Mesenchymal stem cell (in vitro differentiated cells and primary cell): ENCODE results near the gene GIN1.
A peak's percentile ranks its signal among the peaks of the same experiment; 100 is the strongest.

Source experiments
- DNase-seq: peaks from one replicate; pipeline ENCODE4 v3.0.0-alpha.2; 2013
- H2AFZ ChIP-seq: one replicate; pipeline ENCODE4 v1.6.1; 2013; ENCODE audit warnings: low read depth, mild to moderate bottlenecking, control low read depth, inconsistent platforms, low read length, moderate library complexity
- H2AK5ac ChIP-seq: 2 replicates; pipeline ENCODE4 v1.6.1; 2013; ENCODE audit warnings: low read length, moderate library complexity, mild to moderate bottlenecking, inconsistent platforms; ENCODE audit not compliant: severe bottlenecking
- H2BK120ac ChIP-seq: one replicate; pipeline ENCODE4 v1.6.1; 2013; ENCODE audit warnings: low read depth, mild to moderate bottlenecking, inconsistent platforms, low read length, moderate library complexity
- H2BK12ac ChIP-seq, 2 experiments: one replicate each; pipeline ENCODE4 v1.6.1; 2013; ENCODE audit warnings: inconsistent platforms in 2 of 2, low read length in 2 of 2, mild to moderate bottlenecking in 2 of 2, moderate library complexity in 2 of 2, control low read depth in 1 of 2
- H2BK15ac ChIP-seq: one replicate; pipeline ENCODE4 v1.6.1; 2013; ENCODE audit warnings: mild to moderate bottlenecking, low read depth, inconsistent platforms; ENCODE audit not compliant: poor library complexity, severe bottlenecking
- H2BK5ac ChIP-seq: 2 replicates; pipeline ENCODE4 v1.6.1; 2013; ENCODE audit warnings: low read depth, mild to moderate bottlenecking, low read length, control low read depth, inconsistent platforms; ENCODE audit not compliant: poor library complexity, severe bottlenecking
- H3K14ac ChIP-seq, 2 experiments: one replicate each; pipeline ENCODE4 v1.6.1; 2013; ENCODE audit warnings: inconsistent platforms in 2 of 2, low read length in 2 of 2, control low read depth in 1 of 2, mild to moderate bottlenecking in 1 of 2, moderate library complexity in 1 of 2
- H3K18ac ChIP-seq, 2 experiments: one replicate each; pipeline ENCODE4 v1.6.1; 2013; ENCODE audit warnings: inconsistent platforms in 2 of 2, low read length in 2 of 2, control low read depth in 1 of 2, low read depth in 1 of 2, mild to moderate bottlenecking in 1 of 2
- H3K23ac ChIP-seq, 2 experiments: one replicate each; pipeline ENCODE4 v1.6.1; 2013; ENCODE audit warnings: inconsistent platforms in 2 of 2, low read length in 2 of 2, mild to moderate bottlenecking in 2 of 2, moderate library complexity in 2 of 2, control low read depth in 1 of 2
- H3K27ac ChIP-seq: 2 replicates; pipeline ENCODE4 v1.5.1; 2013; ENCODE audit warnings: mild to moderate bottlenecking, moderate library complexity, low read length, control low read depth, inconsistent platforms; ENCODE audit not compliant: poor library complexity, severe bottlenecking
- H3K27me3 ChIP-seq, 2 experiments: 2 replicates each; pipeline versions ENCODE4 v1.6.1 to v1.7.0; 2013; ENCODE audit warnings: low read length in 2 of 2, mild to moderate bottlenecking in 2 of 2, moderate library complexity in 2 of 2, control low read depth in 1 of 2, inconsistent platforms in 1 of 2; ENCODE audit not compliant: control insufficient read depth in 1 of 2, insufficient read depth in 1 of 2
- H3K36me3 ChIP-seq, 2 experiments: 2 replicates each; pipeline versions ENCODE4 v1.6.1 to v1.7.0; 2013; ENCODE audit warnings: low read length in 2 of 2, control low read depth in 1 of 2, inconsistent platforms in 1 of 2, low read depth in 1 of 2, mild to moderate bottlenecking in 1 of 2; ENCODE audit not compliant: insufficient read depth in 2 of 2, control insufficient read depth in 1 of 2
- H3K4ac ChIP-seq, 2 experiments: one replicate each; pipeline ENCODE4 v1.6.1; 2013; ENCODE audit warnings: inconsistent platforms in 2 of 2, low read length in 2 of 2, mild to moderate bottlenecking in 2 of 2, moderate library complexity in 2 of 2, control low read depth in 1 of 2, low read depth in 1 of 2
- H3K4me1 ChIP-seq: 2 replicates; pipeline ENCODE4 v1.6.1; 2013; ENCODE audit warnings: low read depth, low read length, control low read depth; ENCODE audit not compliant: control insufficient read depth, insufficient read depth
- H3K4me2 ChIP-seq: 2 replicates; pipeline ENCODE4 v1.6.1; 2013; ENCODE audit warnings: low read length, mild to moderate bottlenecking, inconsistent platforms; ENCODE audit not compliant: poor library complexity, severe bottlenecking
- H3K4me3 ChIP-seq, 2 experiments: 2 replicates each; pipeline versions ENCODE4 v1.5.1 to v1.7.0; 2013; ENCODE audit warnings: low read length in 2 of 2, mild to moderate bottlenecking in 2 of 2, control low read depth in 1 of 2, low read depth in 1 of 2; ENCODE audit not compliant: insufficient read depth in 1 of 2
- H3K79me1 ChIP-seq: replicated peaks from 2 replicates; pipeline ENCODE4 v1.6.1; 2013; ENCODE audit warnings: mild to moderate bottlenecking, control low read depth, low read length, inconsistent platforms; ENCODE audit not compliant: poor library complexity, severe bottlenecking
- H3K9ac ChIP-seq: 2 replicates; pipeline ENCODE4 v1.7.0; 2013; ENCODE audit warnings: mild to moderate bottlenecking, low read length, moderate library complexity
- H3K9me3 ChIP-seq: 2 replicates; pipeline ENCODE4 v1.7.0; 2013; ENCODE audit warnings: mild to moderate bottlenecking, low read length; ENCODE audit not compliant: control insufficient read depth
- H4K8ac ChIP-seq: one replicate; pipeline ENCODE4 v1.6.1; 2013; ENCODE audit warnings: inconsistent platforms, mild to moderate bottlenecking, low read length, moderate library complexity
- H4K91ac ChIP-seq: one replicate; pipeline ENCODE4 v1.6.1; 2013; ENCODE audit warnings: mild to moderate bottlenecking, low read length, inconsistent platforms
- WGBS: methylation state at CpG from one replicate; pipeline ENCODE4 v1.1.7; 2013; ENCODE audit warnings: mixed read lengths; 5-methylcytosine and 5-hydroxymethylcytosine counted together

GIN1 gene

DNA sequence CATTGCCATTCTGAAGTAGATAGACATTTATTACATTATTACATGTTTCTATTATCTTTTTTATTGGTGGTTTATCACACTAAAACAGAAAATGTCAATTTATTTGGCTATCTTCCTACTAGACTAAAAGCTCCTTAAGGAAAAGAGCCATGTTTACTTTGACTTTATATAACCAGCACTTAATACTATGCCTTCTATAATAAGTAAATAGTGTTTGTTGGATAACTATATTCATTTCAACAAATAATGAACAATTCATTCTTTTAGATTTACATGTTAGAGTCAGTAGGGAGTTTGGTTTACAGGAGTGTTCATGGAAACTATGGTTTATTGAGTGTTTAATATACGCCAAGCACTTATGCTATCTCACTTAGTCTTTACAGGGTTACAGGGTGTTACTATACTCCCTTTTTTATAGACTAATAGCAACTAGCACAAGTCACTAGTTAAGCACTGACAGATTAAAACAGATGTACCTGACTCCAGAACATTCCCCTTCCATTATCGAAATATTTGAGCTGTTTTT is 7.4 kb upstream of the GIN1 start:
- H3K27me3 ChIP-seq: no peaks in the 10 kb centered on the region
- no peak overlapping the region for H2BK120ac ChIP-seq
- H2BK15ac ChIP-seq: no peak overlapping the region
- H3K14ac ChIP-seq: no peak overlapping the region
- peaks cover 0 to 13% of the 10 kb centered on the region in 2 experiments for H3K36me3 ChIP-seq
- no peak overlapping the region for H2BK5ac ChIP-seq
- no peak overlapping the region for H3K4ac ChIP-seq
- H2AFZ ChIP-seq: no peak overlapping the region
- no peak overlapping the region for H4K91ac ChIP-seq
- no peak overlapping the region for H3K4me3 ChIP-seq
- no peak overlapping the region for H3K4me2 ChIP-seq
- no CpG with 5 or more reads among the region's 2 CpGs for WGBS
- H3K4me1 ChIP-seq: no peaks in the 10 kb centered on the region
- H3K9ac ChIP-seq: no peak overlapping the region
- H3K9me3 ChIP-seq: no peaks in the 10 kb centered on the region
- no peak overlapping the region for H3K18ac ChIP-seq
- no peak overlapping the region for H2AK5ac ChIP-seq
- H3K27ac ChIP-seq: no peak overlapping the region
- no peak overlapping the region for H3K23ac ChIP-seq
- peaks cover 14% of the 10 kb centered on the region for H3K79me1 ChIP-seq
- no peak overlapping the region for H4K8ac ChIP-seq
- DNase-seq: no peak
- no peak overlapping the region for H2BK12ac ChIP-seq

DNA sequence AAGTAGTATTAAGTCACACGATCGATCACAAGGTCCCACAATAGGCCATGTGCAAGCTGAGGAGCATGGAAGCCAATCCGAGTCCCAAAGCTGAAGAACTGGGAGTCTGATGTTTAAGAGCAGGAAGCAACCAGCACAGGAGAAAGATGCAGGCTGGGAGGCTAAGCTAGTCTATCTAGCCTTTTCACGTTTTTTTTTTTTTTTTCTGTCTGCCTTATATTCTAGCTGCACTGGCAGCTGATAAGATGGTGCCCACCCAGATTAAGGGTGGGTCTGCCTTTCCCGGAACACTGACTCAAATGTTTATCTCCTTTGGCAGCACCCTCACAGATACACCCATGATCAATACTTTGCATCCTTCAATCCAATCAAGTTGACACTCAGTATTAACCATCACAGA is 6.6 kb upstream of the GIN1 start:
- DNase-seq: no peak
- H3K27me3 ChIP-seq: no peaks in the 10 kb centered on the region
- no peak overlapping the region for H3K4ac ChIP-seq
- H3K4me1 ChIP-seq: no peaks in the 10 kb centered on the region
- H2AK5ac ChIP-seq: no peak overlapping the region
- no peak overlapping the region for H3K9ac ChIP-seq
- H2AFZ ChIP-seq: no peak overlapping the region
- H3K4me2 ChIP-seq: no peak overlapping the region
- H3K9me3 ChIP-seq: no peaks in the 10 kb centered on the region
- H3K23ac ChIP-seq: no peak overlapping the region
- no peak overlapping the region for H2BK15ac ChIP-seq
- H3K27ac ChIP-seq: no peak overlapping the region
- no peak overlapping the region for H2BK5ac ChIP-seq
- no peak overlapping the region for H3K14ac ChIP-seq
- H3K36me3 ChIP-seq: peaks cover 0 to 10% of the 10 kb centered on the region in 2 experiments
- H3K18ac ChIP-seq: no peak overlapping the region
- WGBS: 100% methylated on average over 5 of the region's 5 CpGs
- no peak overlapping the region for H2BK12ac ChIP-seq
- H2BK120ac ChIP-seq: no peak overlapping the region
- H4K8ac ChIP-seq: no peak overlapping the region
- H3K4me3 ChIP-seq: no peak overlapping the region
- no peak overlapping the region for H4K91ac ChIP-seq
- peaks cover 14% of the 10 kb centered on the region for H3K79me1 ChIP-seq

DNA sequence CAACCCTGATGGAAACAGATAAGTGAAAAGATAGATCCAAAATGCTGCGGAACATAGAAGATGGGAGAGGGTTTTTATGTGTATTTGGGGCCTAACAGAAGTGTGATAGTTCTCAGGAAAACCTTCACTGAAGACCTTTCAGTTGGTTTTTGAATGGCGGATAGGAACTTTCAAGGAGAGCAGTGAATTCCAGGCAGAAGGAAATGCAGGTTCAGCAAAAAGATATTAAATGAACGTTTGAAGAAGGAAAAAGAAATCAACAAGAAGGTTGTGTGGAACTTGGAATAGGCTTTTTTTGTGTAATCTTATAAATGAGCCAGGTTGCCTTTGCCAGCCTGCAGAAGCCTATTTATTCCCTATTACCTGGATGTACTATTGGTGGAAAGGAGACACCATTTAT is 2.3 kb upstream of the GIN1 start:
- Histone ChIP-seq H2AK5ac (no peak overlapping the region), H3K79me1 (peaks cover 10% of the 10 kb centered on the region), H3K4me2 (peak overlapping the region; percentile 47), H3K9me3 (no peaks in the 10 kb centered on the region), H3K23ac (no peak overlapping the region), H3K27me3 (no peaks in the 10 kb centered on the region), H3K27ac (no peak overlapping the region), H3K18ac (no peak overlapping the region), H2BK12ac (no peak overlapping the region), H3K4me3 (peak overlapping the region in 1 of 2 experiments; percentile 99), H3K36me3 (no peaks in the 10 kb centered on the region), H3K4ac (no peak overlapping the region), H4K8ac (no peak overlapping the region), H3K4me1 (no peaks in the 10 kb centered on the region), H2AFZ (no peak overlapping the region), H2BK5ac (no peak overlapping the region), H3K9ac (no peak overlapping the region), H3K14ac (no peak overlapping the region), H2BK120ac (no peak overlapping the region), H2BK15ac (no peak overlapping the region), H4K91ac (no peak overlapping the region)
- WGBS: 92% methylated on average over 3 of the region's 3 CpGs
- DNase-seq: no peak

DNA sequence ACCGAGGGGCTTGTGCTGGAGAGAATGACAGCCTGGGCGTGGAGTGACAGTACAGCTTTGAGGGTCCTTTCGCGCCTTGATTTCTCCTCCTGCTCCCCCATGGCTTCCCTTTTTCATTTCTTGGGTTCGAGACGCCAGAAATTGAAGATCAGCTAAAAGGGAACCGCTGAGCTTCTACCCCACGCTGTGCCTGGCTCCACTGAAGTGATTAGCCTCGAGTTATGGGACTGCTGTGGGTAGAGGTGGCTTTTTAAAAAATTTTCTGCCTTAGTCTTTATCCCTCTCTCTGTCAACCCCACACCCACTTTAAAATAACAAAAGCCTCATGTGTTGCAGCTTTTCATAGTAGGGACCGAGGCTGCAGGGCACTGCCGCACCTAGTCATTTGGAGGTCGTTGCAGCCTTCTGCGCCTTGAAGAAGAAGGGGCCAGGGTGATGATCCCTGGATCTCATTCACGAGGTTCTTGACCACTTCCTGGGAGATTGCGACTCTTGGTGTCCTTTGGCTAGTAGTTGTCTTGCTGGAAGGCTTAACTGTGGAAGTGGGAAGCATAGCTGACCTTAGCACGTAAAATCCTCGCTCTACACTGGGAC is 766 bp upstream of the GIN1 start:
- H3K4me1 ChIP-seq: no peaks in the 10 kb centered on the region
- no peaks in the 10 kb centered on the region for H3K27me3 ChIP-seq
- peak overlapping the region; percentile 96 for H3K4me2 ChIP-seq
- H2BK5ac ChIP-seq: no peak overlapping the region
- H2BK15ac ChIP-seq: no peak overlapping the region
- peaks cover 7% of the 10 kb centered on the region for H3K79me1 ChIP-seq
- H4K8ac ChIP-seq: no peak overlapping the region
- no peak overlapping the region for H2BK120ac ChIP-seq
- peak overlapping the region; percentile 95 for H2AFZ ChIP-seq
- peak overlapping the region; percentile 35 to 99 for H3K18ac ChIP-seq
- H4K91ac ChIP-seq: peak overlapping the region; percentile 5
- no peak overlapping the region for H2BK12ac ChIP-seq
- peak overlapping the region in 1 of 2 experiments; percentile 71 for H3K4ac ChIP-seq
- H3K27ac ChIP-seq: peak overlapping the region; percentile 68
- peak overlapping the region in 1 of 2 experiments; percentile 99 for H3K14ac ChIP-seq
- no peak overlapping the region for H2AK5ac ChIP-seq
- no peaks in the 10 kb centered on the region for H3K9me3 ChIP-seq
- H3K9ac ChIP-seq: peak overlapping the region; percentile 97
- H3K23ac ChIP-seq: peak overlapping the region in 1 of 2 experiments; percentile 83
- peak; percentile 38 for DNase-seq
- WGBS: under 1% methylated on average over 11 of the region's 17 CpGs
- H3K4me3 ChIP-seq: peak overlapping the region; percentile 85 to 99
- no peaks in the 10 kb centered on the region for H3K36me3 ChIP-seq
